Stomach (tissue), 19 donors: ENCODE measurements around the gene ALDH1A1. TPM values are rescaled to one million over a fixed set of nuclear protein-coding genes. Genes with fewer than 3 reads are reported as not detected.
A peak's percentile ranks its signal among the peaks of the same experiment; 100 is the strongest.

Experiments used
- DNase-seq, 2 donors: peaks; one replicate each; pipeline versions ENCODE4 v3.0.0 to v3.0.0-alpha.2; 2013 to 2019
- H3K27ac ChIP-seq, 5 donors: fragments of 200-600 bp in 4 of 5; sonication (generic) in 4 of 5; one replicate each; pipeline ENCODE4 v1.5.1; 2013 to 2019; ENCODE audit warnings: mild to moderate bottlenecking in 1 of 5, moderate library complexity in 1 of 5
- H3K27me3 ChIP-seq, 3 donors: fragments of 200-600 bp; sonication (generic); one replicate each; pipeline ENCODE4 v1.5.1; 2017 to 2019; ENCODE audit warnings: mixed run types in 1 of 3
- H3K36me3 ChIP-seq, 4 donors: fragments of 200-600 bp; sonication (generic); 1 replicate in 3 of 4; 2 replicates in 1 of 4; pipeline ENCODE4 v1.5.1; 2016 to 2019
- H3K4me1 ChIP-seq, 4 donors: fragments of 200-600 bp; sonication (generic); one replicate each; pipeline ENCODE4 v1.5.1; 2016 to 2019
- H3K4me3 ChIP-seq, 4 donors: fragments of 200-600 bp; sonication (generic) in 3 of 4; one replicate each; pipeline ENCODE4 v1.5.1; 2016 to 2019; ENCODE audit warnings: mild to moderate bottlenecking in 1 of 4
- H3K9me3 ChIP-seq, 4 donors: fragments of 200-600 bp; sonication (generic); one replicate each; pipeline ENCODE4 v1.5.1; 2016 to 2019
- EP300 ChIP-seq: sonication (generic); formaldehyde crosslinking; IDR thresholded peaks from one replicate; pipeline ENCODE4 v1.6.1; 2017; ENCODE audit warnings: antibody characterized with exemption
- POLR2A ChIP-seq, 4 donors: fragments of 450-650 bp; IDR thresholded peaks; one replicate each; pipeline ENCODE4 v1.6.1; 2016; ENCODE audit warnings: antibody characterized with exemption in 4 of 4, control low read depth in 2 of 4, mild to moderate bottlenecking in 1 of 4, moderate library complexity in 1 of 4
- POLR2AphosphoS5 ChIP-seq, 3 donors: sonication (generic); formaldehyde crosslinking; IDR thresholded peaks; one replicate each; pipeline ENCODE4 v1.6.1; 2016; ENCODE audit warnings: antibody characterized with exemption in 3 of 3
- WGBS, 5 donors: extraction: QIAGEN DNeasy Blood & Tissue Kit in 3 of 5; methylation state at CpG; one replicate each; pipeline versions ENCODE4 v1.1.5 to v1.1.7; 2013 to 2018; 5-methylcytosine and 5-hydroxymethylcytosine counted together
- intact Hi-C: fragments of 100-400 bp; cut with DNase I; formaldehyde crosslinking; loops from one replicate; pipeline ENCODE4 v1.15.1; 2023; ENCODE audit warnings: low total_unique reads
- long read RNA-seq, 10 donors: transcript quantifications; one replicate each; lab custom pipeline, GENCODE V29; 2026
- polyA plus RNA-seq, 3 donors: library from polyadenylated mRNA; stranded (reverse); fragments of 200-250 nt; gene quantifications; one replicate each; pipeline ENCODE4 v1.2.3, GENCODE V29; 2013
- total RNA-seq, 5 donors: library from RNA; depleted of rRNA; stranded (reverse); fragments of >200 nt; gene quantifications; one replicate each; pipeline versions ENCODE4 v1.1.0 to v1.2.3, GENCODE V29; 2014 to 2016
- TF ChIP-seq, protein P1 (sequence below), 7 experiments: fragments of 450-650 bp in 4 of 7; fragments of 200-600 bp in 3 of 7; sonication (generic) in 3 of 7; IDR thresholded peaks; one replicate each; pipeline ENCODE4 v1.5.1; 2016 to 2019; ENCODE audit warnings: antibody characterized with exemption in 7 of 7, control low read depth in 2 of 7, mild to moderate bottlenecking in 1 of 7
- donor health status: healthy with polysubstance abuse.
- donor health status: Bipolar disorder and iron deficiency.
- donor health status: healthy.

ALDH1A1 gene
- total RNA-seq (100 to 1,000 TPM in 4 of 5 donors, 10 to 100 TPM in 1; 92.1 to 320 (median 187) TPM), polyA plus RNA-seq (100 to 1,000 TPM; 157 to 423 (median 409) TPM)
- long read RNA-seq, donor 1, transcript ALDH1A1-201 (13 exons, 2,107 nt), result major isoform, 14 of 27 reads
- long read RNA-seq, donor 1, partial matches to known transcripts, result 13 of 27 reads
- long read RNA-seq, donor 1, other reads (novel, unspliced or antisense), result 0 of 27 reads
- long read RNA-seq, donor 2, transcript ALDH1A1-201 (13 exons, 2,107 nt), result major isoform, 30 of 40 reads
- long read RNA-seq, donor 2, partial matches to known transcripts, result 10 of 40 reads
- long read RNA-seq, donor 2, other reads (novel, unspliced or antisense), result 0 of 40 reads
- long read RNA-seq, donor 3, transcript ALDH1A1-201 (13 exons, 2,107 nt), result major isoform, 48 of 108 reads
- long read RNA-seq, donor 3, partial matches to known transcripts, result 59 of 108 reads
- long read RNA-seq, donor 3, other reads (novel, unspliced or antisense), result 0 of 108 reads
- long read RNA-seq, donor 4, transcript ALDH1A1-201 (13 exons, 2,107 nt), result major isoform, 6 of 6 reads
- long read RNA-seq, donor 4, partial matches to known transcripts, result 0 of 6 reads
- long read RNA-seq, donor 4, other reads (novel, unspliced or antisense), result 0 of 6 reads
- long read RNA-seq, donor 5, transcript ALDH1A1-201 (13 exons, 2,107 nt), result major isoform, 28 of 28 reads
- long read RNA-seq, donor 5, partial matches to known transcripts, result 0 of 28 reads
- long read RNA-seq, donor 5, other reads (novel, unspliced or antisense), result 0 of 28 reads
- long read RNA-seq, donor 6, transcript ALDH1A1-201 (13 exons, 2,107 nt), result major isoform, 147 of 207 reads
- long read RNA-seq, donor 6, partial matches to known transcripts, result 57 of 207 reads
- long read RNA-seq, donor 6, other reads (novel, unspliced or antisense), result 0 of 207 reads
- long read RNA-seq, donor 7, transcript ALDH1A1-201 (13 exons, 2,107 nt), result major isoform, 32 of 33 reads
- long read RNA-seq, donor 7, partial matches to known transcripts, result 0 of 33 reads
- long read RNA-seq, donor 7, other reads (novel, unspliced or antisense), result 0 of 33 reads
- long read RNA-seq, donor 8, transcript ALDH1A1-201 (13 exons, 2,107 nt), result major isoform, 73 of 88 reads
- long read RNA-seq, donor 8, partial matches to known transcripts, result 14 of 88 reads
- long read RNA-seq, donor 8, other reads (novel, unspliced or antisense), result 0 of 88 reads
- long read RNA-seq, donor 9, transcript ALDH1A1-201 (13 exons, 2,107 nt), result major isoform, 33 of 142 reads
- long read RNA-seq, donor 9, partial matches to known transcripts, result 108 of 142 reads
- long read RNA-seq, donor 9, other reads (novel, unspliced or antisense), result 0 of 142 reads
- long read RNA-seq, donor 10, transcript ALDH1A1-201 (13 exons, 2,107 nt), result major isoform, 18 of 18 reads
- long read RNA-seq, donor 10, partial matches to known transcripts, result 0 of 18 reads
- long read RNA-seq, donor 10, other reads (novel, unspliced or antisense), result 0 of 18 reads

DNA sequence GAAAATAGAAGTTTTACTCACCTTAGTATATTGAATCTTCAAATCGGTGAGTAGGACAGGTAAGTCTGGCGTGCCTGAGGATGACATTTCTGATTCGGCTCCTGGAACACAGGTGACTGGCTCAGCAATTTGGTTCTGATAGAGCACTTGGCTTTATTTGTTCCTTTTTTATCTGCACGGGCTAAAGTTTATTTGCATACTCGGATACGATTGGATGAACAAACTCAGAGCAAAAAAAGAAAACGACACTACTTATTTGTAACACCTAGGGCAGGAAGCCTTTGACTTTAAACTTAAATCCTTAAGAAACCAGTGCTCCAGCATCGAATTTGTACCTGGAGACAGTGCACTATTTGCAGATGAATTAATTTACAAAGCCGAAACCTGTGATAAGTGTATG, at the start of gene ALDH1A1:
TSS of gene ALDH1A1 (minus strand) at position 140 of the 400 bp plus-strand sequence. CDS start at position 87, 53 bp downstream.
- TF ChIP-seq EP300, result no peak
- TF ChIP-seq POLR2A (IDR thresholded peaks at IDR 0.05), result peak in 1 of 4 donors; percentile 50
- peak in 2 of 3 donors; percentile 84 to 91 for TF ChIP-seq POLR2AphosphoS5 (IDR thresholded peaks at IDR 0.05)
- TF ChIP-seq, protein P1, sequence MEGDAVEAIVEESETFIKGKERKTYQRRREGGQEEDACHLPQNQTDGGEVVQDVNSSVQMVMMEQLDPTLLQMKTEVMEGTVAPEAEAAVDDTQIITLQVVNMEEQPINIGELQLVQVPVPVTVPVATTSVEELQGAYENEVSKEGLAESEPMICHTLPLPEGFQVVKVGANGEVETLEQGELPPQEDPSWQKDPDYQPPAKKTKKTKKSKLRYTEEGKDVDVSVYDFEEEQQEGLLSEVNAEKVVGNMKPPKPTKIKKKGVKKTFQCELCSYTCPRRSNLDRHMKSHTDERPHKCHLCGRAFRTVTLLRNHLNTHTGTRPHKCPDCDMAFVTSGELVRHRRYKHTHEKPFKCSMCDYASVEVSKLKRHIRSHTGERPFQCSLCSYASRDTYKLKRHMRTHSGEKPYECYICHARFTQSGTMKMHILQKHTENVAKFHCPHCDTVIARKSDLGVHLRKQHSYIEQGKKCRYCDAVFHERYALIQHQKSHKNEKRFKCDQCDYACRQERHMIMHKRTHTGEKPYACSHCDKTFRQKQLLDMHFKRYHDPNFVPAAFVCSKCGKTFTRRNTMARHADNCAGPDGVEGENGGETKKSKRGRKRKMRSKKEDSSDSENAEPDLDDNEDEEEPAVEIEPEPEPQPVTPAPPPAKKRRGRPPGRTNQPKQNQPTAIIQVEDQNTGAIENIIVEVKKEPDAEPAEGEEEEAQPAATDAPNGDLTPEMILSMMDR (IDR thresholded peaks at IDR 0.05), result no peak
- intact Hi-C loops, result no loop called here
- Histone ChIP-seq H3K4me3 (peak within 1 kb of the TSS; percentile 35 to 54 (median 41)), H3K4me1 (peaks cover 0 to 41% (median 26%) of the 10 kb centered on the region in 4 donors), H3K27ac (peak within 1 kb of the TSS; percentile 72 to 91 (median 77)), H3K36me3 (no peaks in the 10 kb centered on the region), H3K9me3 (no peaks in the 10 kb centered on the region), H3K27me3 (no peaks in the 10 kb centered on the region)
- WGBS, 5 donors, result 2 to 9% (median 6%) methylated on average over 9 of the region's 9 CpGs
- DNase-seq, result peak; percentile 70 to 75

DNA sequence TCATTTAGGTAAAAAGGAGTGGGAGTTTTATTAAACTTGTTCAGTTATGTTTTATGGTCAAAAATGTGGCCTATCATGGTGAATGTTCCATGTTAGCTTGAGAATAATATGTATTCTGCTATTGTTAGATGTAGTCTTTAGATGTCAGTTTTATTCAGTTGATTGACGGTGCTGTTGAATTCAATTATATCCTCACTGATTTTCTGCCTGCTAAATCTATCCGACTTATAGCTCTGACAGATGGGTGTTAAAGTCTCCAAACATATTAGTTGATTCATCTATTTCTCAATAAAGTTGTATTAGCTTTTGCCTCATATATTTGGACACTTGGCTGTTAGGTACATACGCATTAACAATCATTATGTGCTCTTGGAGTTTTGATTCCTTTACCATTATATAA, 49.0 kb upstream of the ALDH1A1 start:
- DNase-seq, result no peak
- Histone ChIP-seq H3K9me3 (no peaks in the 10 kb centered on the region), H3K36me3 (no peaks in the 10 kb centered on the region), H3K4me1 (peaks cover 2 to 12% (median 7%) of the 10 kb centered on the region in 4 donors), H3K4me3 (no peak overlapping the region), H3K27ac (no peak overlapping the region), H3K27me3 (no peaks in the 10 kb centered on the region)
- TF ChIP-seq, protein P1 (IDR thresholded peaks at IDR 0.05), result no peak
- no peak for TF ChIP-seq EP300
- intact Hi-C loops, result no loop called here
- 89 to 99% (median 96%) methylated on average over 3 of the region's 3 CpGs for WGBS, 5 donors

DNA sequence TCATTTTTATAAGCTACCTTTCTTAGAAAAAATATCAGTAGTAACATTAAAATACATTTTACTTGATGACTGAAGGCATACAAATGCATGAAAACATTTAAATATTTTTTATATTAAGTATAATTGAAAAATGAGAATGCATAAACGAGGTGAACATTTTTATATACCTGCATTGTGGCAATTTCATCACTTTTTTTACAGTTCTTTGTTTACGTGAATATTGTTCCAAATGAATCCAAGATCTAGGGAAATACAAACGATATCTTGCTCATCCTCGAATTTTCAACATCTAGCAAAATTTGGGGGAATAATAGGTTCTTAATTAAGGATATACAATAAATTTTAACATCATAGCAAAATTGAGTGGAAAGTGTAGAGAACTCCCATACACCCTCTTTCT, 45.5 kb upstream of the ALDH1A1 start:
- TF ChIP-seq POLR2AphosphoS5 (IDR thresholded peaks at IDR 0.05) (no peak), POLR2A (IDR thresholded peaks at IDR 0.05) (no peak), EP300 (no peak)
- TF ChIP-seq, protein P1 (IDR thresholded peaks at IDR 0.05), result no peak
- Histone ChIP-seq H3K9me3 (no peaks in the 10 kb centered on the region), H3K27me3 (no peaks in the 10 kb centered on the region), H3K36me3 (no peaks in the 10 kb centered on the region), H3K4me1 (peaks cover 5 to 24% (median 10%) of the 10 kb centered on the region in 4 donors), H3K27ac (no peak overlapping the region), H3K4me3 (no peak overlapping the region)
- no peak for DNase-seq
- intact Hi-C loops, result no loop called here
- WGBS, 5 donors, result 83 to 94% (median 92%) methylated on average over 4 of the region's 4 CpGs
